ENCODE data around the gene ARHGEF40.

The ARHGEF40 gene

GRCh38 chr14:21083565-21084325 is 13.6 kb downstream of the ARHGEF40 start:
- no peak overlapping the region for H3K27ac Mint-ChIP-seq

DNA sequence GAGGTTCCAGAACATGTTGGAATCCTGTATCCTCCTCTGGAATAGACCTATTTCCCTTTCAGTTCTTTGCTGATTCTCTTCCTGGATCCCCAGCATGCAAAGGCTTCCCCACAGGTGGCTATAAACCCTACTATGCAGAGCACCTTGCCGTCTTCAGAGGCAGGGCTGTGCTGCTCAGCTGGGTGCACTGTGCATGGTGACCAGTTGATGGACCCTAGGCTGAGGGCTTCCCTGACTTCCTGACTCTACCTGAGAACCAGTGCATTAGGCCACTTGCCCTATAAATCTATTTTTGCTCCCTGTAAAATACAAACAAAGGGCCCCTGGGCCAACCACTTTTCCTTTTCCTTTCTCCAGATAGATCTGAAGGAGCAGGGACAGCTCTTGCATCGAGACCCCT is 14.3 kb downstream of the ARHGEF40 start:
- no peak for DNase-seq (ENCODE audit: low spot score in 2 of 2)
- Mint-ChIP-seq H3K27ac (peak overlapping the region; percentile 6), H3K9me3 (no peaks in the 10 kb centered on the region), H3K36me3 (no peaks in the 10 kb centered on the region), H3K4me1 (peaks cover 25% of the 10 kb centered on the region), H3K4me3 (no peak overlapping the region)
- ATAC-seq: no peak

More at GRCh38 chr14:21083565-21084325, 13.6 kb downstream of the ARHGEF40 start:
- ATAC-seq (no peak), DNase-seq (ENCODE audit: low spot score in 2 of 2) (no peak)
- H3K4me3 Mint-ChIP-seq: no peak overlapping the region
- peaks cover 18% of the 10 kb centered on the region for H3K4me1 Mint-ChIP-seq
- no peaks in the 10 kb centered on the region for H3K36me3 Mint-ChIP-seq
- H3K9me3 Mint-ChIP-seq: no peaks in the 10 kb centered on the region

GRCh38 chr14:21084998-21085853 is 15.1 kb downstream of the ARHGEF40 start:
- H3K36me3 Mint-ChIP-seq: no peaks in the 10 kb centered on the region
- peaks cover 26% of the 10 kb centered on the region for H3K4me1 Mint-ChIP-seq
- no peak overlapping the region for H3K4me3 Mint-ChIP-seq
- H3K27ac Mint-ChIP-seq: peak overlapping the region; percentile 6
- no peaks in the 10 kb centered on the region for H3K9me3 Mint-ChIP-seq
- ATAC-seq (no peak), DNase-seq (ENCODE audit: low spot score in 2 of 2) (no peak)

GRCh38 chr14:21086908-21087293 is 16.8 kb downstream of the ARHGEF40 start:
- H3K9me3 Mint-ChIP-seq: no peaks in the 10 kb centered on the region

DNA sequence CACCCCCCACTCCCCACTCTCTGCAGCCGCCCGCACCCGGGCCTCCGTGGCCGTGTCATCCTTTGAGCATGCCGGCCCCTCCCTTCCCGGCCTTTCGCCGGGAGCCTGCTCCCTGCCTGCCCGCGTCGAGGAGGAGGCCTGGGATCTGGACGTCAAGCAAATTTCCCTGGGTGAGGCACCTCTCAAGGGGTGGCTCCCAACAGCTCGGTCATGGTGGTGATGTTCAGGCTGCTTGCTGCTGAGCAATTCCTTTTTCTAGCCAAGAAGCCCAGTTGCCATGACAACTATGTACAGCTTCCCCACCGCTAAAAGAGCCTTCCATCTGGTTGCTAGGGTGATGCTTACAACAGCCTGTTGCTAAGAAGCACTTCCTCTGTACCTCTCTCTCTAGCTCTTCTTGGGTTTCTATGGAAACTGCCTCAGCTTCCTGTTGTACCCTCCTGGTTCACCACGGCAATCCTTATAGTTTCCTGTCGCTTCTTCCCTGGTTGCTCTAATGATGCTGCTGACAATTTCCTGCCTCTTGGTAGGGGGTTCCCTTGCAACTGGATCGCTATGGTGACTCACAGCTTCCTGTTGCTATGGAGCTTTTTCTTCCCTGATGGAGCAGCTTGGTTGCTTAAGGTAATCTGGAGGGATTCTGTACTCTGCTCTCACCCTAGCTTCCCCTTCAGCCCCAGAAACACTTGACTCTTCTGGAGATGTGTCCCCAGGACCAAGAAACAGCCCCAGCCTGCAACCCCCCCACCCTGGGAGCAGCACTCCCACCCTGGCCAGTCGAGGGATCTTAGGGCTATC is 17.4 kb downstream of the ARHGEF40 start:
- no peaks in the 10 kb centered on the region for H3K9me3 Mint-ChIP-seq
- peak overlapping the region; percentile 88 for H3K27ac Mint-ChIP-seq
- no peak for DNase-seq (ENCODE audit: low spot score in 2 of 2)
- ATAC-seq: peak; percentile 84
- H3K36me3 Mint-ChIP-seq: peaks cover 7% of the 10 kb centered on the region
- H3K4me3 Mint-ChIP-seq: no peak overlapping the region
- peaks cover 29% of the 10 kb centered on the region for H3K4me1 Mint-ChIP-seq

More at GRCh38 chr14:21086908-21087293, 16.8 kb downstream of the ARHGEF40 start:
- Mint-ChIP-seq H3K4me3 (no peak overlapping the region), H3K4me1 (peaks cover 26% of the 10 kb centered on the region), H3K27ac (peak overlapping the region; percentile 88), H3K36me3 (peaks cover 7% of the 10 kb centered on the region)
- ATAC-seq: no peak
- DNase-seq (ENCODE audit: low spot score in 2 of 2): no peak

DNA sequence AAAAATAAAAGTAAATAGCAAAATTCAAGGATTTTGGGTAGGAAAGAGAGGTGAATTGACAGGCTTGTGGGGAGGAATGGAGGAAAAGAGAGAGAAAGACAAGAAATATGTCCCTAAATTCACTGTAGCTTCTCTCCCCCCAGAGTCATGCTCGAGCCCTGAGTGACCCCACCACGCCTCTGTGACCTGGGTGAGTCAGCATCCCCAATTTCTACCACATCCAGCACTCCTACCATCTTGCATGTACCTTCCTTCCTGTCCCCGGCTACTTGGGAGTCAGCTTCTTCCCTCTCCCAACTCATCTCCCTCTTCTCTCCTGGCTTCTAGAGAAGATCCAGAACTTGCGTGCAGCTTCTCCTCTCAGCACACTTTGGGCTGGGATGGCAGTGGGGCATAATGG is 18.6 kb downstream of the ARHGEF40 start:
- Mint-ChIP-seq H3K4me1 (peaks cover 35% of the 10 kb centered on the region), H3K27ac (peak overlapping the region; percentile 88), H3K9me3 (no peaks in the 10 kb centered on the region), H3K36me3 (peaks cover 7% of the 10 kb centered on the region), H3K4me3 (no peak overlapping the region)
- ATAC-seq (no peak), DNase-seq (ENCODE audit: low spot score in 2 of 2) (no peak)

DNA sequence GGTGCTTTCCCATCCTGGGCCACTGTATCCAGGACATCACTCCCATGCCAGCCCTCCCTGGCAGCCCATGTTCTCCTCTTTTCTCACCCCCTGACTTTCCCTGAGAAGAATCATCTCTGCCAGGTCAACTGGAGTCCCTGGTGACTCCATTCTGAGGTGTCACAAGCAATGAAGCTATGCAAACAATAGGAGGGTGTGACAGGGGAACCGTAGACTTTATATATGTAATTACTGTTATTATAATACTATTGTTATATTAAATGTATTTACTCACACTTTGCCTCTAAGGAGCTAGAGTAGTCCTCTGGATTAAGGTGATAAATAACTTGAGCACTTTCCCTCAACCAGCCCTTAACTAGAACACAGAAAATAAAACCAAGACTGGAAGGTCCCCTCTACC is 19.2 kb downstream of the ARHGEF40 start:
- H3K4me1 Mint-ChIP-seq: peaks cover 35% of the 10 kb centered on the region
- no peak for ATAC-seq
- peaks cover 7% of the 10 kb centered on the region for H3K36me3 Mint-ChIP-seq
- H3K9me3 Mint-ChIP-seq: no peaks in the 10 kb centered on the region
- H3K4me3 Mint-ChIP-seq: no peak overlapping the region
- DNase-seq (ENCODE audit: low spot score in 2 of 2): no peak
- H3K27ac Mint-ChIP-seq: peak overlapping the region; percentile 88

DNA sequence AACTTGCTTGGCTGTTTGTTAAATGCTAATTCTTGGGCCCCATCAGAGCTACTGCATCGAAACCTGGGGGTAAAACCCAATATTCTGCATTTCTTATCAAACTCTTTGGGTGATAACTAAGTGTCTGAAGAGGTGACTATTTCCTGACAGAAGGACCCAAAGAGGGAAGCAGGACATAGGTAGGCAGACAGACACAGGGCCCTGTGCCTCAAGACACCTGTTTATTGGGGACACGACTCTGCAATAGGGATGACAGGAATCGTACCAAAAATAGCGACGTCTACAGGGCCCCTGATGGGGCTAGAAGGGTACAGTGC is 19.7 kb downstream of the ARHGEF40 start:
- peaks cover 7% of the 10 kb centered on the region for H3K36me3 Mint-ChIP-seq

GRCh38 chr14:21090194-21090939 is 20.3 kb downstream of the ARHGEF40 start:
- no peaks in the 10 kb centered on the region for H3K9me3 Mint-ChIP-seq
- peaks cover 7% of the 10 kb centered on the region for H3K36me3 Mint-ChIP-seq
- no peak overlapping the region for H3K4me3 Mint-ChIP-seq
- peaks cover 35% of the 10 kb centered on the region for H3K4me1 Mint-ChIP-seq
- ATAC-seq (no peak), DNase-seq (ENCODE audit: low spot score in 2 of 2) (no peak)
- no peak overlapping the region for H3K27ac Mint-ChIP-seq

More for the DNA sequence above, 19.7 kb downstream of the ARHGEF40 start:
- peaks cover 35% of the 10 kb centered on the region for H3K4me1 Mint-ChIP-seq
- peak overlapping the region; percentile 88 for H3K27ac Mint-ChIP-seq
- DNase-seq (ENCODE audit: low spot score in 2 of 2): no peak
- no peak overlapping the region for H3K4me3 Mint-ChIP-seq
- H3K9me3 Mint-ChIP-seq: no peaks in the 10 kb centered on the region
- no peak for ATAC-seq

- Mint-ChIP-seq H3K4me3 (no peak overlapping the region), H3K27ac (peak overlapping the region; percentile 61), H3K9me3 (no peaks in the 10 kb centered on the region), H3K36me3 (peaks cover 7% of the 10 kb centered on the region), H3K4me1 (peaks cover 35% of the 10 kb centered on the region)
- ATAC-seq: no peak
- no peak for DNase-seq (ENCODE audit: low spot score in 2 of 2)
Measured at GRCh38 chr14:21090940-21091663, 21.0 kb downstream of the ARHGEF40 start.

GRCh38 chr14:21091821-21092272 is 21.7 kb downstream of the ARHGEF40 start:
- Mint-ChIP-seq H3K27ac (peak overlapping the region; percentile 61), H3K36me3 (peaks cover 7% of the 10 kb centered on the region), H3K4me3 (no peak overlapping the region), H3K9me3 (no peaks in the 10 kb centered on the region), H3K4me1 (peaks cover 29% of the 10 kb centered on the region)
- DNase-seq (ENCODE audit: low spot score in 2 of 2): no peak
- no peak for ATAC-seq

DNA sequence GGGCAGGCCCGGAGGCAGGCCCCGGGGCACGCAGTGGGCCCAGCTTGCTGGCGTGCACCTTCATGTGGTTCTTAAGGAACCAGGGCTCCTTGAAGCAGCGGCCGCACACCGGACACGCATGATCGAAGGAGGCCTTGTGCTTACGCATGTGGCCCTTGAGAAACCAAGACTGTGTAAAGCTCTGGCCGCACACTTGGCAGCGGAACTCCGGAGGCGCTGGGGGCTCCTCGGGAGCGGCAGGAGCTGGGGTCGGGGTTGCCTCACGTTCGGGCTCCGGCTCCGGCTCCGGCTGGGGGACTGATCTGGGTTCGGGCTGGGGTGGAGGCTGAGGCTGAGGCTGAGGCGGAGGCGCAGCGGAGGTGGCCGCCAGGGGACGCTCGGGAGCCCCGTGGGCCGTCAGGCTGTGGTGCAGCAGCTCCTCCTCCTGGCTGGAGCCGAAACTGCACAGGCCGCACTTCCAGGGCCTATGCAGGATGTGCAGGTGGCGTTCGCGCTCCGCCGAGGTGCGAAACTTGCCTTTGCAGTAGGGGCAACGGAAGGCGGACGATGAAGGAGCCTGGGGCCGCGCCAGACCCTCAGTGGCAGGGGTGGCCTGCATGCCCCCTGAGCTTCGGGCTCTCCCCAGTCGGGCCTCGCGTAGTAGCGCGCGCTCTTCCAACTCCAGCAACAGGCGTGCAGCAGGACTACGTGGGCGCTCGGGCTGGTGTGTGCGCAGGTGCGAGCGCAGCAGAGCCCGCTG is 22.3 kb downstream of the ARHGEF40 start:
- DNase-seq (ENCODE audit: low spot score in 2 of 2) (peak; percentile 96 to 97), ATAC-seq (peak; percentile 88)
- Mint-ChIP-seq H3K4me3 (no peak overlapping the region), H3K9me3 (no peaks in the 10 kb centered on the region), H3K27ac (no peak overlapping the region), H3K4me1 (peaks cover 28% of the 10 kb centered on the region), H3K36me3 (peaks cover 7% of the 10 kb centered on the region)

GRCh38 chr14:21093018-21093417 is 22.9 kb downstream of the ARHGEF40 start:
- Mint-ChIP-seq H3K27ac (no peak overlapping the region), H3K4me1 (peaks cover 24% of the 10 kb centered on the region), H3K36me3 (peaks cover 7% of the 10 kb centered on the region), H3K4me3 (no peak overlapping the region), H3K9me3 (no peaks in the 10 kb centered on the region)
- ATAC-seq: no peak
- no peak for DNase-seq (ENCODE audit: low spot score in 2 of 2)
